GM12872 (cell line): ENCODE results near the gene SOX6.

Source experiments
- CTCF ChIP-seq: IDR thresholded peaks from 3 replicates; pipeline ENCODE4 v1.5.1; 2011; ENCODE audit warnings: low read depth, mild to moderate bottlenecking, low read length, moderate library complexity; ENCODE audit not compliant: insufficient read depth

Gene SOX6

GRCh38 chr11:15927196-15927863 lies 429.0 kb downstream of the SOX6 start:
- no peak for TF ChIP-seq CTCF

GRCh38 chr11:15926071-15926470 lies 430.3 kb downstream of the SOX6 start:
- TF ChIP-seq CTCF, result no peak

GRCh38 chr11:15923183-15923582 lies 433.2 kb downstream of the SOX6 start:
- TF ChIP-seq CTCF, result no peak

- no peak for TF ChIP-seq CTCF
These were observed 435.3 kb downstream of the SOX6 start for GRCh38 chr11:15920856-15921629.

- TF ChIP-seq CTCF, result no peak
These were observed 437.7 kb downstream of the SOX6 start for GRCh38 chr11:15918674-15919073.

- TF ChIP-seq CTCF, result no peak
These were observed 438.1 kb downstream of the SOX6 start for GRCh38 chr11:15918212-15918611.
